ENCODE results near the gene INPP5D. TPM values are rescaled to one million over a fixed set of nuclear protein-coding genes. Genes with fewer than 3 reads are reported as not detected.

Gene INPP5D
- total and polyA plus RNA-seq, 12 donors = 3.4 to 29.4 (median 14.3) TPM

- WGBS, 4 donors = 88 to 93% (median 91%) methylated on average over 4 of the region's 4 CpGs
- intact Hi-C loops (cut with DNase I) = no loop called here
- no peaks in the 10 kb centered on the region for H3K4me1 ChIP-seq (replicated peaks in 1 of 2)
- H3K27ac ChIP-seq = no peak overlapping the region
- DNase-seq = no peak
- H3K4me3 ChIP-seq = no peak overlapping the region
- H3K27me3 ChIP-seq = no peaks in the 10 kb centered on the region
- TF ChIP-seq, protein P1, sequence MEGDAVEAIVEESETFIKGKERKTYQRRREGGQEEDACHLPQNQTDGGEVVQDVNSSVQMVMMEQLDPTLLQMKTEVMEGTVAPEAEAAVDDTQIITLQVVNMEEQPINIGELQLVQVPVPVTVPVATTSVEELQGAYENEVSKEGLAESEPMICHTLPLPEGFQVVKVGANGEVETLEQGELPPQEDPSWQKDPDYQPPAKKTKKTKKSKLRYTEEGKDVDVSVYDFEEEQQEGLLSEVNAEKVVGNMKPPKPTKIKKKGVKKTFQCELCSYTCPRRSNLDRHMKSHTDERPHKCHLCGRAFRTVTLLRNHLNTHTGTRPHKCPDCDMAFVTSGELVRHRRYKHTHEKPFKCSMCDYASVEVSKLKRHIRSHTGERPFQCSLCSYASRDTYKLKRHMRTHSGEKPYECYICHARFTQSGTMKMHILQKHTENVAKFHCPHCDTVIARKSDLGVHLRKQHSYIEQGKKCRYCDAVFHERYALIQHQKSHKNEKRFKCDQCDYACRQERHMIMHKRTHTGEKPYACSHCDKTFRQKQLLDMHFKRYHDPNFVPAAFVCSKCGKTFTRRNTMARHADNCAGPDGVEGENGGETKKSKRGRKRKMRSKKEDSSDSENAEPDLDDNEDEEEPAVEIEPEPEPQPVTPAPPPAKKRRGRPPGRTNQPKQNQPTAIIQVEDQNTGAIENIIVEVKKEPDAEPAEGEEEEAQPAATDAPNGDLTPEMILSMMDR (IDR thresholded peaks at IDR 0.05) = no peak
- no peak for TF ChIP-seq POLR2A (IDR thresholded peaks at IDR 0.05)
- no peaks in the 10 kb centered on the region for H3K36me3 ChIP-seq (replicated peaks in 1 of 2)
- H3K9me3 ChIP-seq (replicated peaks in 1 of 3) = no peaks in the 10 kb centered on the region
These were observed 45.8 kb downstream of the INPP5D start for GRCh38 chr2:233105930-233106329.

- Histone ChIP-seq H3K36me3 (replicated peaks in 1 of 2) (no peaks in the 10 kb centered on the region), H3K27me3 (no peaks in the 10 kb centered on the region), H3K9me3 (replicated peaks in 1 of 3) (no peaks in the 10 kb centered on the region), H3K27ac (no peak overlapping the region), H3K4me3 (no peak overlapping the region), H3K4me1 (replicated peaks in 1 of 2) (no peaks in the 10 kb centered on the region)
- no peak for DNase-seq
- intact Hi-C loops (cut with DNase I) = no loop called here
- WGBS, 4 donors = 97 to 100% (median 100%) methylated on average over 1 of the region's 1 CpG; no CpG with 5 or more reads in 1 of the 4 donors
- TF ChIP-seq, protein P1 (IDR thresholded peaks at IDR 0.05) = no peak
- TF ChIP-seq POLR2A (IDR thresholded peaks at IDR 0.05) = no peak
These were observed 46.9 kb downstream of the INPP5D start for GRCh38 chr2:233107011-233107410.

DNA sequence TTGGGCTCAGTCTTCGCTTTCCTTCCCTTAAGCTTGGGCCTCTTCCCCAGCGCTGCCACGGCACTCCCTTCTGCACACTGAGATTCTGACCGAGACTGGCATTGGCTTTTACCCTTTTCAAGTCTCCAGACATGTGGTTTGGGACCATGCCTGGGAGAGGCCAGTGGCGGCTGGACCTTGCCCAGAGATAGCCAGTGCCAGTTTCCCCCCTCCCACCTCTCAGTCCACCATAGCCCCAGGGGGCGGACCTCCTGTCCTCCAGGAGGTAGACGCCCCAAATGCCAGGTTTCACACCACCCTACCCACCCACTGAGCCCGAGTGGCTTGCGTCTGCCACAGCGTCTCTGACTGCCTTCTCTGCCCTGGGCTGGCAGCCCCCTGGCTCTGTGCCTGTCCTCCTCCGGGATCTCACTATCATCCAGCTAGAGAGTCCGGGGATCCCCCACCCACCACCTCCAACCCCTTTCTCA lies 47.7 kb downstream of the INPP5D start:
- 78 to 84% (median 82%) methylated on average over 8 to 12 of the region's 12 CpGs for WGBS, 4 donors
- intact Hi-C loops (cut with DNase I) = no loop called here

GRCh38 chr2:233108611-233109490 lies 48.7 kb downstream of the INPP5D start:
- intact Hi-C loops (cut with DNase I) = no loop called here
- Histone ChIP-seq H3K4me3 (no peak overlapping the region), H3K9me3 (replicated peaks in 1 of 3) (no peaks in the 10 kb centered on the region), H3K4me1 (replicated peaks in 1 of 2) (no peaks in the 10 kb centered on the region), H3K27me3 (no peaks in the 10 kb centered on the region), H3K27ac (no peak overlapping the region), H3K36me3 (replicated peaks in 1 of 2) (no peaks in the 10 kb centered on the region)
- TF ChIP-seq, protein P1 (IDR thresholded peaks at IDR 0.05) = no peak
- TF ChIP-seq POLR2A (IDR thresholded peaks at IDR 0.05) = no peak
- DNase-seq = no peak
- 63 to 76% (median 64%) methylated on average over 10 of the region's 10 CpGs for WGBS, 4 donors

More for the DNA sequence above, 47.7 kb downstream of the INPP5D start:
- Histone ChIP-seq H3K4me3 (no peak overlapping the region), H3K27ac (no peak overlapping the region), H3K9me3 (replicated peaks in 1 of 3) (no peaks in the 10 kb centered on the region), H3K4me1 (replicated peaks in 1 of 2) (no peaks in the 10 kb centered on the region), H3K27me3 (no peaks in the 10 kb centered on the region), H3K36me3 (replicated peaks in 1 of 2) (no peaks in the 10 kb centered on the region)
- no peak for TF ChIP-seq POLR2A (IDR thresholded peaks at IDR 0.05)
- TF ChIP-seq, protein P1 (IDR thresholded peaks at IDR 0.05) = no peak
- DNase-seq = no peak
